ENCODE data around the gene KLF16. TPM values are rescaled to one million over a fixed set of nuclear protein-coding genes. Genes with fewer than 3 reads are reported as not detected.

KLF16 gene
- total RNA-seq, 1 experiment from 2014 or later: 32.3 TPM

GRCh38 chr19:1872807-1873523 is 9.6 kb upstream of the KLF16 start:
- H3K4me1 Mint-ChIP-seq (ENCODE audit: low read depth, unreplicated experiment): peaks cover 8% of the 10 kb centered on the region
- no peaks in the 10 kb centered on the region for H3K27me3 Mint-ChIP-seq (ENCODE audit: unreplicated experiment)
- no TSS peak for BruUV-seq (replicated peaks)
- H3K9me3 Mint-ChIP-seq (ENCODE audit: low read depth, unreplicated experiment): no peaks in the 10 kb centered on the region
- intact Hi-C loops (cut with micrococcal nuclease; ENCODE audit: unreplicated experiment): no loop called here
- TF ChIP-seq CTCF (IDR thresholded peaks at IDR 0.05; ENCODE audit: unreplicated experiment): no peak
- H3K27ac Mint-ChIP-seq (ENCODE audit: unreplicated experiment): no peak overlapping the region
- H3K36me3 Mint-ChIP-seq (ENCODE audit: insufficient read depth, unreplicated experiment): peaks cover 25% of the 10 kb centered on the region
- CTCF ChIA-PET: no interaction called here
- peak overlapping the region; percentile 96 for H3K4me3 Mint-ChIP-seq (ENCODE audit: low read depth, unreplicated experiment)
- no peak for DNase-seq

- H3K27ac Mint-ChIP-seq (ENCODE audit: unreplicated experiment): no peak overlapping the region
- CTCF ChIA-PET: no interaction called here
- H3K36me3 Mint-ChIP-seq (ENCODE audit: insufficient read depth, unreplicated experiment): peaks cover 25% of the 10 kb centered on the region
- H3K4me1 Mint-ChIP-seq (ENCODE audit: low read depth, unreplicated experiment): peaks cover 8% of the 10 kb centered on the region
- no peak overlapping the region for H3K4me3 Mint-ChIP-seq (ENCODE audit: low read depth, unreplicated experiment)
- no peaks in the 10 kb centered on the region for H3K27me3 Mint-ChIP-seq (ENCODE audit: unreplicated experiment)
- no peak for TF ChIP-seq CTCF (IDR thresholded peaks at IDR 0.05; ENCODE audit: unreplicated experiment)
- H3K9me3 Mint-ChIP-seq (ENCODE audit: low read depth, unreplicated experiment): no peaks in the 10 kb centered on the region
- BruUV-seq (replicated peaks): no TSS peak
- DNase-seq: no peak
- intact Hi-C loops (cut with micrococcal nuclease; ENCODE audit: unreplicated experiment): no loop called here
Observed at GRCh38 chr19:1871630-1872029, 8.3 kb upstream of the KLF16 start.

- Mint-ChIP-seq H3K36me3 (ENCODE audit: insufficient read depth, unreplicated experiment) (peaks cover 20% of the 10 kb centered on the region), H3K27ac (ENCODE audit: unreplicated experiment) (no peak overlapping the region), H3K4me3 (ENCODE audit: low read depth, unreplicated experiment) (no peak overlapping the region), H3K4me1 (ENCODE audit: low read depth, unreplicated experiment) (peaks cover 8% of the 10 kb centered on the region), H3K27me3 (ENCODE audit: unreplicated experiment) (no peaks in the 10 kb centered on the region), H3K9me3 (ENCODE audit: low read depth, unreplicated experiment) (no peaks in the 10 kb centered on the region)
- BruUV-seq (replicated peaks): no TSS peak
- CTCF ChIA-PET: no interaction called here
- no peak for TF ChIP-seq CTCF (IDR thresholded peaks at IDR 0.05; ENCODE audit: unreplicated experiment)
- intact Hi-C loops (cut with micrococcal nuclease; ENCODE audit: unreplicated experiment): no loop called here
- DNase-seq: no peak
Observed at GRCh38 chr19:1871140-1871597, 7.8 kb upstream of the KLF16 start.

GRCh38 chr19:1868971-1869370 is 5.6 kb upstream of the KLF16 start:
- Mint-ChIP-seq H3K9me3 (ENCODE audit: low read depth, unreplicated experiment) (no peaks in the 10 kb centered on the region), H3K27me3 (ENCODE audit: unreplicated experiment) (no peaks in the 10 kb centered on the region), H3K36me3 (ENCODE audit: insufficient read depth, unreplicated experiment) (peaks cover 19% of the 10 kb centered on the region), H3K4me1 (ENCODE audit: low read depth, unreplicated experiment) (peaks cover 3% of the 10 kb centered on the region), H3K27ac (ENCODE audit: unreplicated experiment) (no peak overlapping the region), H3K4me3 (ENCODE audit: low read depth, unreplicated experiment) (no peak overlapping the region)
- CTCF ChIA-PET: no interaction called here
- intact Hi-C loops (cut with micrococcal nuclease; ENCODE audit: unreplicated experiment): no loop called here
- DNase-seq: no peak
- BruUV-seq (replicated peaks): no TSS peak
- no peak for TF ChIP-seq CTCF (IDR thresholded peaks at IDR 0.05; ENCODE audit: unreplicated experiment)
